Measurements from ENCODE around the gene PKP4.

DNA sequence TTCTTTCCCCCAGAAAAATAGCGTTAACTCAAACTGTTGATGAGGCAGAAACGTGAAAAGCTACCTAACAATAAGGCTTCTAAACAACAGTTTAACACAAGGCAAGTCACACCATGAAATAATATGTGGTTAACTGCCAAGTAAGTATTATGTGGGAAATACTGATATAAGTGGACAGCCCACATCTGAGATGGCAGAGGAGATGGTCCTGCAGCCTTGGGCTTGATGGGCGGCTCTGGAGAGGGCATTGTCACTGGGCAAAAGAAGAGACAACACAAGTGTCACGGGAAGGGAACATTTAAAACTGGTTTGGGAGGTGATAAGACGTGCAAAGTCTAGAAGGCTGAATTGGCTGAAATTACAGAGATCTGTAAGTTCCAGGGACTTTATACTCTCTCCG, 147.2 kb downstream of the PKP4 start:
- TF ChIP-seq EZH2 (IDR thresholded peaks at IDR 0.05; ENCODE audit: borderline replicate concordance, low read depth, low read length, poor library complexity, severe bottlenecking) = no peak
- TF ChIP-seq, protein P1, sequence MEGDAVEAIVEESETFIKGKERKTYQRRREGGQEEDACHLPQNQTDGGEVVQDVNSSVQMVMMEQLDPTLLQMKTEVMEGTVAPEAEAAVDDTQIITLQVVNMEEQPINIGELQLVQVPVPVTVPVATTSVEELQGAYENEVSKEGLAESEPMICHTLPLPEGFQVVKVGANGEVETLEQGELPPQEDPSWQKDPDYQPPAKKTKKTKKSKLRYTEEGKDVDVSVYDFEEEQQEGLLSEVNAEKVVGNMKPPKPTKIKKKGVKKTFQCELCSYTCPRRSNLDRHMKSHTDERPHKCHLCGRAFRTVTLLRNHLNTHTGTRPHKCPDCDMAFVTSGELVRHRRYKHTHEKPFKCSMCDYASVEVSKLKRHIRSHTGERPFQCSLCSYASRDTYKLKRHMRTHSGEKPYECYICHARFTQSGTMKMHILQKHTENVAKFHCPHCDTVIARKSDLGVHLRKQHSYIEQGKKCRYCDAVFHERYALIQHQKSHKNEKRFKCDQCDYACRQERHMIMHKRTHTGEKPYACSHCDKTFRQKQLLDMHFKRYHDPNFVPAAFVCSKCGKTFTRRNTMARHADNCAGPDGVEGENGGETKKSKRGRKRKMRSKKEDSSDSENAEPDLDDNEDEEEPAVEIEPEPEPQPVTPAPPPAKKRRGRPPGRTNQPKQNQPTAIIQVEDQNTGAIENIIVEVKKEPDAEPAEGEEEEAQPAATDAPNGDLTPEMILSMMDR (conservative IDR thresholded peaks at IDR 0.05; ENCODE audit: low read depth, low read length) = no peak

Measured in A673 (cell line).